Dermis microvascular lymphatic vessel endothelial cell (primary cell): ENCODE results near the gene BOLA2B. TPM values are rescaled to one million over a fixed set of nuclear protein-coding genes. Genes with fewer than 3 reads are reported as not detected.

Experiments used
- DNase-seq, 2 donors: peaks; one replicate each; pipeline versions ENCODE4 v3.0.0 to v3.0.0-alpha.2; 2010; ENCODE audit warnings: low read depth in 2 of 2
- total RNA-seq: library from RNA; depleted of rRNA; stranded (reverse); fragments of >200 nt; gene quantifications from 2 replicates; pipeline ENCODE4 v1.2.1, GENCODE V29; 2014

Gene BOLA2B
- total RNA-seq, 1 donor from 2014 or later = 26.6 TPM

- DNase-seq = no peak
Measured at GRCh38 chr16:30143347-30143702, 50.1 kb downstream of the BOLA2B start.

Other genes with a start within 250 kb of the BOLA2B start
- 50.6 and 62.7 TPM in 2 replicates for gene TMEM219, start 231.6 kb downstream of the BOLA2B start, total RNA-seq
- gene TAOK2, start 219.8 kb downstream of the BOLA2B start, total RNA-seq = 71.8 and 84.1 TPM in 2 replicates
- gene HIRIP3, start 198.0 kb downstream of the BOLA2B start, total RNA-seq = 4.4 and 5.6 TPM in 2 replicates
- gene INO80E, start 197.4 kb downstream of the BOLA2B start, total RNA-seq = 13.0 and 14.2 TPM in 2 replicates
- gene DOC2A, start 182.6 kb downstream of the BOLA2B start, total RNA-seq = under 0.01 and 0.13 TPM in 2 replicates
- gene C16orf92, start 170.5 kb downstream of the BOLA2B start, total RNA-seq = not detected in 2 replicates
- gene TLCD3B, start 162.4 kb downstream of the BOLA2B start, total RNA-seq = not detected in 2 replicates
- 225 and 318 TPM in 2 replicates for gene ALDOA, start 127.9 kb downstream of the BOLA2B start, total RNA-seq
- 214 and 244 TPM in 2 replicates for gene PPP4C, start 117.7 kb downstream of the BOLA2B start, total RNA-seq
- gene TBX6, start 101.7 kb downstream of the BOLA2B start, total RNA-seq = under 0.01 and 0.13 TPM in 2 replicates
- gene YPEL3, start 97.5 kb downstream of the BOLA2B start, total RNA-seq = 13.0 and 27.9 TPM in 2 replicates
- 0.51 and 1.4 TPM in 2 replicates for gene GDPD3, start 80.1 kb downstream of the BOLA2B start, total RNA-seq
- 33.4 and 60.2 TPM in 2 replicates for gene MAPK3, start 70.4 kb downstream of the BOLA2B start, total RNA-seq
- gene CORO1A, start 10.1 kb downstream of the BOLA2B start, total RNA-seq = 1.1 and 2.4 TPM in 2 replicates
- 52.4 and 73.0 TPM in 2 replicates for gene SLX1A, start 209 bp upstream of the BOLA2B start, total RNA-seq
- gene SULT1A3, start 5.6 kb upstream of the BOLA2B start, total RNA-seq = 2.2 and 3.3 TPM in 2 replicates
- 0.77 and 1.6 TPM in 2 replicates for gene NPIPB13, start 54.8 kb upstream of the BOLA2B start, total RNA-seq
- 34.1 and 35.5 TPM in 2 replicates for gene CD2BP2, start 161.6 kb upstream of the BOLA2B start, total RNA-seq
- gene TBC1D10B, start 176.8 kb upstream of the BOLA2B start, total RNA-seq = 22.2 and 31.9 TPM in 2 replicates
- gene MYL11, start 181.1 kb upstream of the BOLA2B start, total RNA-seq = 0.64 TPM in 1 of 2 replicates, not detected in the other
- under 0.01 and 0.38 TPM in 2 replicates for gene SEPTIN1, start 188.9 kb upstream of the BOLA2B start, total RNA-seq
- gene ZNF48, start 201.8 kb upstream of the BOLA2B start, total RNA-seq = 11.4 and 15.2 TPM in 2 replicates
- 7.6 and 14.0 TPM in 2 replicates for gene ZNF771, start 213.9 kb upstream of the BOLA2B start, total RNA-seq
- gene DCTPP1, start 236.4 kb upstream of the BOLA2B start, total RNA-seq = 80.9 and 89.8 TPM in 2 replicates